A549 (cell line): ENCODE measurements around the gene MGAT3.

ENCODE experiments used
- CEBPB ChIP-seq, 2 experiments: fragments of >200 bp in 1 of 2; sonication (Bioruptor Twin) in 1 of 2; formaldehyde crosslinking in 1 of 2; IDR thresholded peaks; 2 replicates each; pipeline ENCODE4 v1.6.1; 2012 to 2016
- CTCF ChIP-seq: fragments of >200 bp; sonication (Bioruptor Twin); formaldehyde crosslinking; IDR thresholded peaks from 3 replicates; pipeline ENCODE4 v1.5.1; 2016
- EP300 ChIP-seq, 2 experiments: fragments of >200 bp; sonication (Bioruptor Twin); formaldehyde crosslinking; IDR thresholded peaks; 2 replicates in 1 of 2; 3 replicates in 1 of 2; pipeline ENCODE4 v1.6.1; 2016 to 2017
- MAFK ChIP-seq: fragments of 450-650 bp; IDR thresholded peaks from 2 replicates; pipeline ENCODE4 v1.6.1; 2014; ENCODE audit not compliant: partially characterized antibody
- MAX ChIP-seq: IDR thresholded peaks from 2 replicates; pipeline ENCODE4 v1.6.1; 2012
- MAZ ChIP-seq: fragments of 150-350 bp; IDR thresholded peaks from 2 replicates; pipeline ENCODE4 v1.6.1; 2014; ENCODE audit warnings: antibody characterized with exemption, low read depth, low read length, borderline replicate concordance
- PBX3 ChIP-seq: IDR thresholded peaks from 2 replicates; pipeline ENCODE4 v1.6.1; 2012
- POLR2A ChIP-seq: IDR thresholded peaks from 2 replicates; pipeline ENCODE4 v1.6.1; 2012; ENCODE audit warnings: mild to moderate bottlenecking, low read length
- RNF2 ChIP-seq: fragments of 200-600 bp; sonication (generic); IDR thresholded peaks from 2 replicates; pipeline ENCODE4 v1.6.1; 2016; ENCODE audit warnings: low read depth, mild to moderate bottlenecking, antibody characterized with exemption, moderate library complexity, borderline replicate concordance
- SREBF2 ChIP-seq: fragments of 450-650 bp; IDR thresholded peaks from 2 replicates; pipeline ENCODE4 v1.6.1; 2014; ENCODE audit warnings: mild to moderate bottlenecking, moderate library complexity
- TP53 ChIP-seq: fragments of 250-450 bp; sonication (Bioruptor Pico); IDR thresholded peaks from 2 replicates; pipeline ENCODE4 v1.5.0; 2021; ENCODE audit warnings: mild to moderate bottlenecking, moderate library complexity
- ZSCAN20 ChIP-seq: fragments of 250-450 bp; sonication (Bioruptor Pico); IDR thresholded peaks from 2 replicates; pipeline ENCODE4 v1.8.0; 2022; ENCODE audit warnings: mild to moderate bottlenecking, moderate library complexity

GRCh38 chr22:39454385-39454871 is 2.4 kb upstream of the MGAT3 start:
- no peak for TF ChIP-seq EP300 (IDR thresholded peaks at IDR 0.05)
- TF ChIP-seq POLR2A: no peak
- no peak for TF ChIP-seq CEBPB (IDR thresholded peaks at IDR 0.05)
- no peak for TF ChIP-seq CTCF
- no peak for TF ChIP-seq ZSCAN20 (CRISPR knock-in tag)
- TF ChIP-seq PBX3: no peak
- no peak for TF ChIP-seq MAZ
- no peak for TF ChIP-seq MAX
- TF ChIP-seq TP53 (CRISPR knock-in tag): no peak
- no peak for TF ChIP-seq SREBF2
- TF ChIP-seq MAFK: no peak
- TF ChIP-seq RNF2: no peak
